Left cardiac atrium (tissue), 4 donors: Measurements from ENCODE around the gene PPIG. TPM values are rescaled to one million over a fixed set of nuclear protein-coding genes. Genes with fewer than 3 reads are reported as not detected.
"Not testable (repeated sequence)": the region's sequence is repeated elsewhere in the genome, so short reads cannot be mapped to it uniquely, and the experiment has no call there.

Experiments used
- ATAC-seq, 2 donors: fragments of 200-7000 bp; cut with Tn5 transposase; one replicate each; pipeline ENCODE4 v1.9.1; 2020; ENCODE audit warnings: mild to moderate bottlenecking in 2 of 2, moderate library complexity in 2 of 2
- DNase-seq: peaks from one replicate; pipeline ENCODE4 v3.0.0-alpha.2; 2020
- intact Hi-C, 2 donors: fragments of 100-400 bp; cut with DNase I; formaldehyde crosslinking; loops; one replicate each; pipeline versions ENCODE4 v1.14.1 to v1.15.1; 2022 to 2023
- total RNA-seq, 2 donors: library from RNA; stranded (reverse); fragmentation: NEBNext Ultra II Directional; extraction: Animal tissue kit (Norgen Biotek cat#: 25700); gene quantifications; one replicate each; pipeline ENCODE4 v1.2.1, GENCODE V29; 2021
- donor health status: DM: no; HTN: yes; CAD: no.
- donor health status: DM: no; HTN: yes; CAD: no; lungs with severe emphysema.
- donor health status: DM: yes; HTN: yes; CAD: no.
- donor health status: Dilated cardiomyopathy.

Gene PPIG
- total RNA-seq, 2 donors from 2014 or later: 33.7 to 45.3 TPM

DNA sequence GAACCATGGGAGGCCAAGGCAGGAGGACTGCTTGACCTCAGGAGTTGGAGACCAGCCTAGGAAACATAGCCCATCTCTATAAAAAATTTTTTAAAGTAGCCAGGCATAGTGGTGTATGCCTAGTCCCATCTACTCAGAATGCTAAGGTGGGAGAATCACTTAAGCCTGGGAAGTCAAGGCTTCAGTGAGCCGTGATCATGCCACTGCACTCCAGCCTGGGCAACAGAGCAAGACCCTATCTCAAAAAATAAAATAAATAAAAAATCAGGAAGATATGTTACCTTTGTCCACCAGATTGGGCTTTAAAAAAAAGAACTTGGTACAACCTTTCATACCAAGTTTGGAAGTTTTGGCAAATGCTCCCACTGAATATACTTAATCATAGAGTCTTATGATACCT lies 74.7 kb downstream of the PPIG start:
- no peak for ATAC-seq
- DNase-seq: no peak
- intact Hi-C loops: no loop called here

DNA sequence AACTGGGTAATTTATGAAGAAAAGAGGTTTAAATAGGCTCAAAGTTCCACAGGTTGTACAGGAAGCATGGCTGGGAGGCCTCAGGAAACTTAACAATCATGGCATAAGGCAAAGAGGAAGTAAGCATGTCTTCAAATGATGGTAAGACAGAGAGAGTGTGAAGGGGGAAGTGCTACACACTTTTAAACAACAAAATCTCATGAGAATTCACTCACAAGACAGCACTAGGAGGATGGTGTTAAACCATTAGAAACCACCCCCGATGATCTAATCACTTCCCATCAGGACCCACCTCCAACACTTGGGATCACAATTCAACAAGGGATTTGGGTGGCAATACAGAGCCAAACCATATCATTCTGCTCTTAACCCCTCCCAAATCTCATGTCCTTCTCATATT lies 75.2 kb downstream of the PPIG start:
- ATAC-seq: no peak
- intact Hi-C loops: no loop called here
- DNase-seq: no peak

DNA sequence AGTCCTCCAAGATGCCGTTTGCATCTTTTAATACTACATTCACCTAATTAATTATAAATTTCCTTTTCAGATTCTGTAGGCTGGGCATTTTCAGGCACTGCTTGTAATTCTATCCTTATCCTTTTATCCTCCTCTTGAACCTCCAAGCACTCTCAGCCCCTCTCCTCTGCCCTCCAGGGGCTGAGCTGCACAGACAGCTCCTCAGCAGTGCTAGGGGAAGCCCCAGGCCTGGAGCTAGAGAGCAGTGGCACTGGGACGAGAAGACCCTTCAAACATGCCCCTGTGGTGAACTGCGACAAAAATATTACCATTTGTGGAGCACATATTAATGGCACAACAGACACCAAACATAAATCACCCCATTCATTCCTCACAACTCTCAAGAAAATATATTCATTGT lies 77.1 kb downstream of the PPIG start:
- intact Hi-C loops: no loop called here
- no peak for ATAC-seq
- DNase-seq: no peak

DNA sequence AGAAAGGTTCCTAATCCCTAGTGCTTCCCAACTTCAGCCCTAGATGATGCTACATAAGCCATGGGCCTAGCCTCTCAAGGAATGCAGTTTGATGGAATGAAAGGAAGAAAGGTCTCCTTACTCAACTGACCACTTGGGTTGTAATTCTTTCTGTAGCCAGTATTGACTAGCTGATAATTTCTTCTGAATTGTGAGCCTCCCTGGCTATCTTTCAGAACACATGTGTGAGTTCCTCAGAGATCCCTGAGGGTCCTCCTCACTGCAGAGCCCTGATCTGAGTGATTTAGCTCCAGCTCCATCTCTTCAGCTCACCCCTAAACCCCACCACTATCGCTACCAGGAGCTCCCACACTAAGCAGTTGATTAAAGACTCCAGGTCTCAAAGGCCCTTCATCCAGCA lies 78.6 kb downstream of the PPIG start:
- no peak for ATAC-seq
- intact Hi-C loops: no loop called here
- DNase-seq: no peak

DNA sequence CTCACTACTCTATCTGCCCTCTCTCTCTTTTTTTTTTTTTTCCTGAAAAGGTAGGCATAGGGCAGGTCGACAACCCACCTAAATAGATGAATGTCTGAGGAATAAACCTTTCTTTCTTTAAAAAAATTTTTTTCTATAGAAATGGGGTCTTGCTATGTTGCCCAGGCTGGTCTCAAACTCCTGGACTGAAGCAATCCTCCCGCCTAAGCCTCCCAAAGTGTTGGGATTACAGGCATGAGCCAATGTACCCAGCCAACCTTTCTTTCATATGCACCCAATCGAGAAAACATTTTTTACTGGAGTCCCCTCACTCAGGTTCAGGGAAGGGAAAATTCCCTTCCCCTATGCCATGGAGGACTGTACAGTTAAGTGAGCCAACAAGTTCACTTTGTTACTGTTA lies 79.1 kb downstream of the PPIG start:
- no peak for DNase-seq
- intact Hi-C loops: no loop called here
- ATAC-seq: no peak

DNA sequence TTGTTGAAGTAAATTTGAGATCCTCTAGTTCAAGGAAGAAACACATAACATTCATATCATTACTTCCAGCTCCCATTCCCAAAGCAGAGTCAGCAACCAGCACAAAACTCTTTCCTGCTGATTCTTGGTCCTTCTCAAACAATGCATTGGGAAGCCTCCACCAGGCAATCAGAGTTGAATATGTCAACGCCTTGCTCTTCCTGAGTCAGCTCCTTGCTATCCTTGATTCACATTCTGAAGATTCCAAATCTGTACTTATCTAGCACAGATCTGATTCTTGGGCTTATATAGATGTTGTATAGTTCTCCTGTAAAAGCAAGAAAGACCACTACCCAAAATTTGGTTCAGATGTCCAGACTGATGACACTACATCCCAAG lies 80.4 kb downstream of the PPIG start:
- intact Hi-C loops: no loop called here
- no peak for DNase-seq
- no peak for ATAC-seq

DNA sequence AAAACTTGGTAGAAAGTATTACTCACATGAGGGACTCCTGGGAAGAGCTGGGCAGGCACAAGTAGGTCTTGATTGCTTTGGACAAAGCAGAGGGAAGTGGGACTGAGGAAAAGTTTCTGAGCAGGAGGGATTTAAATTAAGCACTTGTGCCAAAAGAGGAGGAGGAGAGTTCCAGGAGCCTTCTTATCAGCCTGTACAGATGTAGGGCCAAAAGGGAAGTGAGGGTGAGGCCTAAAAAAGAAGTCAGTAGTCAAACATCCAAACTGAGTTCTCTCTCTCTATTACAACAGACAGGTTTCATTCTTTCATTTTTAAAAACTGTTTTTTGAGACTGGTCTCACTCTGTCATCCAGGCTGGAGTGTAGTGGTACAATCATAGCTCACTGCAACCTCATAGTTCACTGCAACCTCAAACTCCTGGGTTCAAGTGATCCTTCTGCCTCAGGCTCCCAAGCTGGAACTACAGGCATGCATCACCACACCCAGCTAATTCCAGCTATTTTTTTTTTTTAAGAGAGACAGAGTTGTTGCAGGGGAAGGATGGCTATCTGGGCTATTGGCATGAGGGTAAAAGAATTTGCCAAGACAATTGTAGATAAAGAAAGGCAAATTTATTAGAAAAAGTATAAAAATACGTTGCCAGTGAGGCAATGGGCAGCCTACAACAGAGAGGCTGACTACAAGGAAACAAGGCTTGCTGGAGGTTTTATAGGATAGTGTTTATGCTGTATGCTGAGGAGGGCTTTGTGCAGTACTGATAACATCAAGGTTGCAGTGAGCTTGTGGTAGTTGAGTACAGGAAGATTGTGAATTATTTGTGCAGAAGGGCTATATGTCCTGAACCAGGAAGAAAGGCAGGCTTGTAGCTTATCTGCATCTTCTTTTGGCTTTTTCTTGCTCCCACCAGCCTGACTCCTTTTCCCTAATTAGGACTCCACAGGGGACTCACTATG lies 81.1 kb downstream of the PPIG start:
- ATAC-seq: peak in 1 of 2 donors; percentile 77
- intact Hi-C loops: no loop called here
- DNase-seq: no peak

DNA sequence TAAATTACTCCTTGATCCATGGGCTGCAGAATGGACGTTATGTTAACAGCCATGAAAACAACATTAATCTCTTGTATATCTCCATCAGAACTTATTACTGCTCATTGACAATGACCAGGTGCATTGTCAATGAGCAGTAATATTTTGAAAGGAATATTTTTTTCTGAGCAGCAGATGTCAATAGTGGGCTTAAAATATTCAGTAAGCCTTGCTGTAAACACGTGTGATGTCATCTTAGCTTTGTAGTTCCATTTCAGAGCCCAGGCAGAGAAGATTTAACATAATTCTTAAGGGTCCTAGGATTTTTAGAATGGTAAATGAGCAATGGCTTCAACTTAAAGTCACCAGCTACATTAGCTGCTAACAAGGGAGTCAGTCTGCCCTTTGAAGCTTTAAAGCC lies 83.4 kb downstream of the PPIG start:
- no peak for DNase-seq
- no peak for ATAC-seq
- intact Hi-C loops: no loop called here

DNA sequence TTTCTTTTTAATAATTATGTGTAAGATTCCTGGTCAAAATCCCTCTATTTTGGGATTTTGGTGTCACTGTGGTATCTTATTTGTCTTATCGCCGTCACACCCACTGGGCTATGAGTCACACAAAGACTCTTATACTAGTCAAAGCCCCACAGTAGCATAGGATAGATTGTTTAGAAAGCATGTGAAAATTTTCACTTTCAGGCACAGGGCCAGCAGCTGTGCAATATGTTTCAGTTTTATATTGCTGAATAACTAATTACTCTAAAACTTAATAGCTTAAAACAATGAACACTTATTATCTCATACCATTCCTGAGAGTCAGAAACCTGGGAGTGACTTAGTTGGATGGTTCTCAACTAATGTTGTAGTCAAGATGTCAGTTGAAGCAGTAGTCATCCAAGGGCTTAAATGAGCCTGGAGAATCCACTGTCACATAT lies 86.1 kb downstream of the PPIG start:
- ATAC-seq: no peak
- DNase-seq: no peak
- intact Hi-C loops: no loop called here

DNA sequence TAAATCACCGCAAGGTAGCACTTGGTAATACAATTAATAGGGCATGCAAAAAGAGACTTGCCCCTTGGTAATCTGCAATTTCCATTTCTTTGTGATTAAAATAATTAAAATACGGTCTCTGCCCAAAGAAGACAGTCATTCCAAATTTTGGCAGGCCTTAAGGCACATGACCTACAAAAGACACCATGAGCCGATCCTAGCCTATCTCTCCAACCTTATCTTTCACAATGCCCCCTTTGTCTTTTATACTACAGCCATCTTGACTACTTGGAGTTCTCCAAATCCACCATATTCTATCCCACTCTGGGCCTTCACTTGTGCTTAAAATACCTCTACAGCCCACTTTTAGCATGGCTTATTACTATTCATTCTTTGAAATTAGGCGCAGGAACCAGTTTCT lies 86.8 kb downstream of the PPIG start:
- no peak for ATAC-seq
- intact Hi-C loops: no loop called here
- no peak for DNase-seq

DNA sequence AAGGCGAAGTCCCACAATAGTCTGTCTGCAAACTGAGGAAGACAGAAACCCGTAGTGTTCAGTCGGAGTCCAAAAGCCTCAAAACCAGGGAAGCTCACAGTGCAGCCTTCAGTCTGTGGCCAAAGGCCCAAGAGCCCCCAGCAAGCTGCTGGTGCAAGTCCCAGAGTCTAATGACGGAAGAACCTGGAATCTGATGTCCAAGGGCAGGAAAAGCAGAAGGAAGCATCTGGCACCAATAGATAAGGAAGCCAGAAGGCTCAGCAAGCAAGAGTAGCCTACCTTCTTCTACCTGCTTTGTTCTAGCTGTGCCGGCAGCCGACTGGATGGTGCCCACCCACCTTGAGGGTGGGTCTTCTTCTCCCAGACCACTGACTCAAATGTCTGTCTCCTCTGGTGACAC lies 88.3 kb downstream of the PPIG start:
- ATAC-seq (no peak), DNase-seq (no peak)
- intact Hi-C loops: no loop called here

DNA sequence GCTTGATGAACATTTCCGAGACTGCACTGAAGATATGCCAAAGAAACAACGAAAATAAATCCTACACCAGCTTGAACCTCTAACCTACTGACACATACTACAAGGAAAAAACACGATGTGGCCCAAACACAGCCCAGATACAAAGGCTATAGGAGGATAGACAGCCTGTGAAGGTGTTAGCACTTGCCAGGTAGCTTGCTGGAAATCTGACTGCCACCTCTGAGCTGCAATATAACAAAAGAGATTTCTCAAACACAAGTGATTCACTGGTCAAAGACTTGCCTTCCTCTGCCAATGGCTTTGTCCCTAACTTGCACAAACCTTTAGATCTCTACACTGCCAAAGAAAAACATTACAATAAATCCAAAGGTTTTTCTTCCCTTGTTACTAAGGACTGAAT lies 89.0 kb downstream of the PPIG start:
- ATAC-seq: no peak
- intact Hi-C loops: no loop called here
- DNase-seq: no peak

DNA sequence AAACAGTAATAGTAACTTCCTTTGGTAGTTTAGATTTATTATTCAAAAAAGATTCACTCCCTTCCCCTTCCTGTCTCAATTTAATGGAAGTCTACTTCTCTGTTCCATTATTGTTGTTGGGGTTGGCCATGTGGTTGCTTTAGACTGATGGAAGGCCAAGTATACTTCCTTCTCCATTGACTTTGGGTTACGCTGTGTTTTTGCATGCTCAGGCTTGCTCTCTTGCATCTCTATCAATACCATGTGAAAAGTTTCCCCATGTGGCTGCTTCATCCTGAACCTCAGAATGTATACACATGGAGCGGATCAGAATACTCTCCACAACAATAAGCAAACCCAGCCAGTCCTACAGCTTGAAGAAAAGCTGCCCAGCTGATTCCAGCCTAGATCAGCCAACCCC lies 89.8 kb downstream of the PPIG start:
- intact Hi-C loops: no loop called here
- ATAC-seq (no peak), DNase-seq (no peak)

DNA sequence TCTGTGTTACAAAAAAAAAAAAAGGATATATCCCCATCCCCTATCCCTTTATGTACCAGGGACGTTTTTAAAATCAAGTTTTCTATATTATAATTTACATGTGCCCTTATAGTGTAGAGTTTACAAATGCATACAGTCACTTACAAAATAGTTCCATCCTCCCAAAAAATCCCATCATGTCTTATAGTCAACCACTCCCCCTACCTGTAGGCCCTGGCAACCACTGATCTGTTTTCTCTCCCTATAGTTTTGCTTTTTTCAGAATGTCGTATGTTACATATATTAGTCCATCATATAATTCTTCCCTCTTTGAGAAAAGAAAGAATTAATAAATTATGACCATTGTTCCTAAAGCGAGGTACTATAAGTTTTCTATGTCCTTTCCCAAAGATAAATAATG lies 92.2 kb downstream of the PPIG start:
- intact Hi-C loops: no loop called here
- ATAC-seq: no peak

DNA sequence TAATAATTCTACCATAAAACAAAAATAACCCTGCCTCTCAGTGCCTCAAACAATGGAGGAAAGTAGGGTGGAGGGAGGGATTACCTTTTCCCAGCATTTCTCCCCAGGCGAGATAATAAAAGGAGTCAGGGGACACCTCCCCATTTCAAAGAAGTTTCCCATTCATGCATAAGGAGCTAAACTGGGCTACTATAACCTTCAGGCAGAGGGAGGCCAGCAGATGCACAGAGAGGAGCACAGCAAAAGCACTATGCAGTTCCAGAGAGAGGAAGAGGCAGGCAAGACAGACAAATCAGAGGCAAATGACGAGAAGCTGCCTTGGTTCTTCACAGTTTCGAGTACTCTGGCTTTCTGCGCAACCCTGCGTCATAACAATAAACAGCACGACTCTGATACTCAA lies 92.7 kb downstream of the PPIG start:
- DNase-seq (no peak), ATAC-seq (no peak)
- intact Hi-C loops: no loop called here

More for the DNA sequence above, 92.2 kb downstream of the PPIG start:
- no peak for DNase-seq

DNA sequence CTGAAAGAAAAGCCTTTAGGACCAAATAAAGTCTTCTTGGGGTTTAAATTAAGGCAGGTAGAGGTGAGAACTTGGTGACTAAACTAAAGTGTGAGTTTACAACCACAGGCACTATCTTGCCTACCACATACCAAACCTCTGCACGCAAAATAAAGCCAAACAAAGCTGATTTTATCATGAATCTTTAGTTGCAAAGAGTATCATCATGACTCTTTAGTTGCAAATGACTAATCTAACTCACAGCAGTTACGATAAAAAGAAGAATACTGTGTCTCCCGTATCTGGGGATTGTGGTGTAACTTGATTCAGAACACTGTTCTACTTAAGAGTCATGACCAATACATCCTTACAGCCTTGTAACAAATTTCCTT lies 98.9 kb downstream of the PPIG start:
- intact Hi-C loops: no loop called here
- DNase-seq (no peak), ATAC-seq (no peak)

DNA sequence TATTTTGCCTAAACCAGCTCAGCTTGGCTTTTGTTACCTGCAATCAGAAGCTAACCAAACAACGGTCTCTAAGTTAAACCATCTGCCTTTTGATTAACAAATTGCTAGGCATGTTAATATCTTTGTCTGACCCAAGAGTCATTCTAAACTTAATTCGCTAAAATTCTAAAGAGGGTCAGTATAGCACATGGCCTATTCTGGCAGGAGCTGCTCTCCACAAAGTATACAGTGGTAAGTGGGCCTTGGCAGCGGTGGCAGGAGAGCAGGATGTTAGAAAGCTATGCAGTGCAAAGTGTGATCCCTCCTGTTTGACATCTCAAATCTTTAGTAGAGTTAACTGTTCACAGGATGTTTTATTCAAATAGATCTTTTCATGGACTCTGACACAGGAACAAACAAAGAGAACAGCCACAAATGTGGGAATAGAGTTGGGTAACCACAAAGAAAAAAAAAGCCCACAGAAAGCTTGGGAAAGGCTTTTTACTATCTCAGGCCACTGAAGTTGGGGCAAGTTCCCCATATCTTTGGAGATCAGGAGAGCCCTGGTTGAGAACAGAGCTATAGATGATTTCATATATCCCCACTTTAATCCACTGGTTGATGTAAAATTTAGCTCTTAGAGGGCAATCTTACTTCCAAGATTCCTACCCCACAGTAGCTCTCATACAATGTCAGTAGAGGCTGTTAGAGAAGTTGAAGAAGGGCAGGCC lies 99.4 kb downstream of the PPIG start:
- DNase-seq (no peak), ATAC-seq (no peak)
- intact Hi-C loops: no loop called here

DNA sequence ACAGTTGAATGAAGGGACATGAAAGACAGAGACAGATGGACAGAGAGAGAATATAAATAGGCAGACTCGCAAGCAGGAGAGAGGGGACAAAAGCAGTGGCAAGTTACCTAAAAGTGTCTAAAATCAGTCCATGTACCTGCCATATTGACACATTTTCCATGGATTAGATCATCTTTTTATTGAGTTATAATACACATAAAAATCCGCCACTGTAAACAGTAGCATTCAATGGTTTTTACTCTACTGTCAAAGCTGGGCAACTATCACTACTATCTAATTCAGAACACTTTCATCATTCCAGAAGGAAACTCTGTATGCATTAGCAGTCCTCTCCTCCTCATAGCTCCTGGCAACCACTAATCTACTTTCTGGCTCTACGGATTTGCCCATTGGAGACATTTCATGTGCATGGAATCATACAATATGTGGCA lies 100.0 kb downstream of the PPIG start:
- ATAC-seq (no peak), DNase-seq (no peak)
- intact Hi-C loops: no loop called here

DNA sequence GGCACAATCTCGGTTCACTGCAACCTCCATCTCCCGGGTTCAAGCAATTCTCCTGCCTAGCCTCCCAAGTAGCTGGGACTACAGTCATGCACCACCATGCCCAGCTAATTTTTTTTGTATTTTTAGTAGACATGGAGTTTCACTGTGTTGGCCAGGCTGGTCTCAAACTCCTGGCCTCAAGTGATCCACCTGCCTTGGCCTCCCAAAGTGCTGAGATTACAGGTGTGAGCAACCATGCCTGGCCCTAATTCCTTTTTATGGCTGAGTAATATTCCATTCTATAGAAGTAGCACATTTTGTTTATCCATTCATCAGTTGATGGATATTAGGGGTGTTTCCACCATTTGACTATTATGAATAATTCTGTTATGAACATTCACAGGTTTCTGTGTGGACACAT lies 100.6 kb downstream of the PPIG start:
- ATAC-seq, intact Hi-C loops, DNase-seq: not testable (repeated sequence)

DNA sequence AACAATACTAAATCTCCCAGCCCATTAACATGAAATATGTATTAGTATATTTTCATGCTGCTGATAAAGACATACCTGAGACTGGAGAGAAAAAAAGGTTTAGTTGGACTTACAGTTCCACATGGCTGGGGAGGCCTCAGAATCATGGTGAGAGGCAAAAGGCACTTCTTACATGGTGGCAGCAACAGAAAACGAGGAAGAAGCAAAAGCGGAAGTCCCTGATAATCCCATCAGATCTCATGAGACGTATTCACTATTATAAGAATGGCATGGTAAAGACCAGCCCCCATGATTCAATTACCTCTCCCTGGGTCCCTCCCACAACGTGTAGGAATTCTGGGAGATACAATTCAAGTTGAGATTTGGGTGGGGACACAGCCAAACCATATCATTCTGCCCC lies 102.7 kb downstream of the PPIG start:
- ATAC-seq, intact Hi-C loops, DNase-seq: not testable (repeated sequence)

DNA sequence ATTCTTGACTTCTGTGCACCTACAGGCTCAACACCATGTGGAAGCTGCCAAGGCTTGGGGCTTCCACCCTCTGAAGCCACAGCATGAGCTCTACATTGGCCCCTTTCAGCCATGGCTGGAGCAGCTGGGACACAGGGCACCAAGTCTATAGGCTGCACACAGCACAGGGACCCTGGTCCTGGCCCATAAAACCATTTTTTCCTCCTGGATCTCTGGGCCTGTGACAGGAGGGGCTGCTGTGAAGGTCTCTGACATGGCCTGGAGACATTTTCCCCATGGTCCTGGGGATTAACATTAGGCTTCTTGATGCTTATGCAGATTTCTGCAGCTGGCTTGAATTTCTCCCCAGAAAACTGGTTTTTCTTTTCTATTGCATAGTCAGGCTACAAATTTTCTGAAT lies 103.8 kb downstream of the PPIG start:
- ATAC-seq, intact Hi-C loops, DNase-seq: not testable (repeated sequence)
